Neutrophil (primary cell): ENCODE measurements around the gene PPP1R37.
"Not testable (repeated sequence)": the region's sequence is repeated elsewhere in the genome, so short reads cannot be mapped to it uniquely, and the experiment has no call there.

Experiments used
- H3K27ac ChIP-seq: fragments of 200-600 bp; sonication (generic); 2 replicates; pipeline ENCODE4 v1.5.1; 2016; ENCODE audit warnings: mild to moderate bottlenecking, moderate library complexity
- H3K27me3 ChIP-seq: fragments of 200-600 bp; sonication (generic); 2 replicates; pipeline ENCODE4 v1.6.0; 2016; ENCODE audit warnings: mild to moderate bottlenecking
- H3K36me3 ChIP-seq: fragments of 200-600 bp; sonication (generic); 2 replicates; pipeline ENCODE4 v1.5.1; 2017
- H3K4me1 ChIP-seq, 2 experiments: fragments of 200-600 bp in 1 of 2; sonication (generic) in 1 of 2; 1 replicate in 1 of 2; 2 replicates in 1 of 2; pipeline versions ENCODE4 v1.5.1 to v1.6.1; 2013 to 2016; ENCODE audit warnings: low read depth in 1 of 2, low read length in 1 of 2, mild to moderate bottlenecking in 1 of 2, moderate library complexity in 1 of 2; ENCODE audit not compliant: control insufficient read depth in 1 of 2, insufficient read depth in 1 of 2
- H3K4me3 ChIP-seq, 2 experiments: fragments of 200-600 bp in 1 of 2; sonication (generic) in 1 of 2; 1 replicate in 1 of 2; 2 replicates in 1 of 2; pipeline ENCODE4 v1.5.1; 2013 to 2016; ENCODE audit warnings: low read depth in 1 of 2, low read length in 1 of 2, mild to moderate bottlenecking in 1 of 2, moderate library complexity in 1 of 2
- H3K9me3 ChIP-seq: fragments of 200-600 bp; sonication (generic); 2 replicates; pipeline ENCODE4 v1.5.1; 2016
- TF ChIP-seq, protein P1 (sequence below): fragments of 200-600 bp; sonication (generic); IDR thresholded peaks from 2 replicates; pipeline ENCODE4 v1.5.1; 2016; ENCODE audit warnings: antibody characterized with exemption

The PPP1R37 gene

GRCh38 chr19:45102481-45102880 lies 9.5 kb downstream of the PPP1R37 start:
- Histone ChIP-seq H3K27me3 (no peaks in the 10 kb centered on the region), H3K4me1 (peaks cover 11% of the 10 kb centered on the region in 2 experiments), H3K9me3 (no peaks in the 10 kb centered on the region), H3K36me3 (peaks cover 8% of the 10 kb centered on the region), H3K4me3 (no peak overlapping the region), H3K27ac (peak overlapping the region; percentile 62)
- TF ChIP-seq, protein P1, sequence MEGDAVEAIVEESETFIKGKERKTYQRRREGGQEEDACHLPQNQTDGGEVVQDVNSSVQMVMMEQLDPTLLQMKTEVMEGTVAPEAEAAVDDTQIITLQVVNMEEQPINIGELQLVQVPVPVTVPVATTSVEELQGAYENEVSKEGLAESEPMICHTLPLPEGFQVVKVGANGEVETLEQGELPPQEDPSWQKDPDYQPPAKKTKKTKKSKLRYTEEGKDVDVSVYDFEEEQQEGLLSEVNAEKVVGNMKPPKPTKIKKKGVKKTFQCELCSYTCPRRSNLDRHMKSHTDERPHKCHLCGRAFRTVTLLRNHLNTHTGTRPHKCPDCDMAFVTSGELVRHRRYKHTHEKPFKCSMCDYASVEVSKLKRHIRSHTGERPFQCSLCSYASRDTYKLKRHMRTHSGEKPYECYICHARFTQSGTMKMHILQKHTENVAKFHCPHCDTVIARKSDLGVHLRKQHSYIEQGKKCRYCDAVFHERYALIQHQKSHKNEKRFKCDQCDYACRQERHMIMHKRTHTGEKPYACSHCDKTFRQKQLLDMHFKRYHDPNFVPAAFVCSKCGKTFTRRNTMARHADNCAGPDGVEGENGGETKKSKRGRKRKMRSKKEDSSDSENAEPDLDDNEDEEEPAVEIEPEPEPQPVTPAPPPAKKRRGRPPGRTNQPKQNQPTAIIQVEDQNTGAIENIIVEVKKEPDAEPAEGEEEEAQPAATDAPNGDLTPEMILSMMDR = no peak

- H3K27me3 ChIP-seq = no peaks in the 10 kb centered on the region
- H3K27ac ChIP-seq = peak overlapping the region; percentile 62
- TF ChIP-seq, protein P1 = no peak
- H3K9me3 ChIP-seq = no peaks in the 10 kb centered on the region
- peaks cover 8% of the 10 kb centered on the region for H3K36me3 ChIP-seq
- peaks cover 11% of the 10 kb centered on the region in 2 experiments for H3K4me1 ChIP-seq
- peak overlapping the region in 1 of 2 experiments; percentile 32 for H3K4me3 ChIP-seq
These were observed 10.2 kb downstream of the PPP1R37 start for GRCh38 chr19:45103156-45103507.

- no peaks in the 10 kb centered on the region for H3K27me3 ChIP-seq
- peak overlapping the region; percentile 62 for H3K27ac ChIP-seq
- peaks cover 8% of the 10 kb centered on the region for H3K36me3 ChIP-seq
These were observed 10.7 kb downstream of the PPP1R37 start for GRCh38 chr19:45103508-45104319.

GRCh38 chr19:45104658-45105349 lies 11.8 kb downstream of the PPP1R37 start:
- Histone ChIP-seq H3K27me3 (no peaks in the 10 kb centered on the region), H3K4me1 (peaks cover 11% of the 10 kb centered on the region in 2 experiments), H3K27ac (no peak overlapping the region), H3K9me3 (no peaks in the 10 kb centered on the region), H3K4me3 (no peak overlapping the region), H3K36me3 (peaks cover 7% of the 10 kb centered on the region)
- TF ChIP-seq, protein P1 = no peak

More at GRCh38 chr19:45103508-45104319, 10.7 kb downstream of the PPP1R37 start:
- TF ChIP-seq, protein P1 = no peak
- Histone ChIP-seq H3K4me3 (peak overlapping the region in 1 of 2 experiments; percentile 32), H3K9me3 (no peaks in the 10 kb centered on the region), H3K4me1 (peaks cover 11% of the 10 kb centered on the region in 2 experiments)

GRCh38 chr19:45106363-45106762 lies 13.4 kb downstream of the PPP1R37 start:
- peaks cover 15 to 19% of the 10 kb centered on the region in 2 experiments for H3K4me1 ChIP-seq
- H3K4me3 ChIP-seq, H3K27me3 ChIP-seq, H3K27ac ChIP-seq, H3K9me3 ChIP-seq, H3K36me3 ChIP-seq: not testable (repeated sequence)
